Breast epithelium (tissue), 4 donors: ENCODE data around the gene SHROOM2. TPM values are rescaled to one million over a fixed set of nuclear protein-coding genes. Genes with fewer than 3 reads are reported as not detected.

ENCODE experiments used
- DNase-seq, 2 donors: peaks; one replicate each; pipeline ENCODE4 v3.0.0-alpha.2; 2019; ENCODE audit warnings: low spot score in 2 of 2
- H3K27ac ChIP-seq, 2 donors: fragments of 200-600 bp; sonication (generic) in 1 of 2; one replicate each; pipeline ENCODE4 v1.5.1; 2016 to 2019; ENCODE audit warnings: mild to moderate bottlenecking in 1 of 2
- H3K27me3 ChIP-seq, 2 donors: fragments of 200-600 bp; sonication (generic) in 1 of 2; one replicate each; pipeline versions ENCODE4 v1.5.1 to v1.6.0; 2017 to 2019; ENCODE audit warnings: control low read depth in 1 of 2, mild to moderate bottlenecking in 1 of 2
- H3K36me3 ChIP-seq: fragments of 200-600 bp; one replicate; pipeline ENCODE4 v1.5.1; 2019
- H3K4me1 ChIP-seq, 2 donors: fragments of 200-600 bp; sonication (generic); one replicate each; pipeline ENCODE4 v1.5.1; 2016 to 2019; ENCODE audit warnings: control low read depth in 1 of 2
- H3K4me3 ChIP-seq, 3 donors: fragments of 200-600 bp; sonication (generic); 1 replicate in 2 of 3; 2 replicates in 1 of 3; pipeline ENCODE4 v1.5.1; 2016 to 2019; ENCODE audit warnings: mild to moderate bottlenecking in 3 of 3, moderate library complexity in 2 of 3
- H3K9me3 ChIP-seq, 2 donors: fragments of 200-600 bp; sonication (generic) in 1 of 2; one replicate each; pipeline ENCODE4 v1.5.1; 2016 to 2019; ENCODE audit warnings: control low read depth in 1 of 2
- CTCF ChIP-seq, 3 donors: fragments of 450-650 bp; IDR thresholded peaks; one replicate each; pipeline ENCODE4 v1.5.1; 2016 to 2017; ENCODE audit warnings: antibody characterized with exemption in 3 of 3, mild to moderate bottlenecking in 3 of 3, moderate library complexity in 3 of 3
- POLR2A ChIP-seq: fragments of 450-650 bp; IDR thresholded peaks from one replicate; pipeline ENCODE4 v1.6.1; 2016; ENCODE audit warnings: antibody characterized with exemption, mild to moderate bottlenecking, moderate library complexity
- POLR2AphosphoS5 ChIP-seq, 3 donors: sonication (generic); formaldehyde crosslinking; IDR thresholded peaks; one replicate each; pipeline ENCODE4 v1.6.1; 2017; ENCODE audit warnings: antibody characterized with exemption in 3 of 3
- intact Hi-C: fragments of 100-400 bp; cut with DNase I; formaldehyde crosslinking; loops from one replicate; pipeline ENCODE4 v1.15.1; 2023; ENCODE audit warnings: low total_unique reads
- total RNA-seq, 3 donors: library from RNA; depleted of rRNA; stranded (reverse); fragments of >200 nt; gene quantifications; one replicate each; pipeline ENCODE4 v1.1.0, GENCODE V29; 2016

SHROOM2 gene
- total RNA-seq, 3 donors from 2014 or later, result 0.48 to 4.5 (median 3.9) TPM

DNA sequence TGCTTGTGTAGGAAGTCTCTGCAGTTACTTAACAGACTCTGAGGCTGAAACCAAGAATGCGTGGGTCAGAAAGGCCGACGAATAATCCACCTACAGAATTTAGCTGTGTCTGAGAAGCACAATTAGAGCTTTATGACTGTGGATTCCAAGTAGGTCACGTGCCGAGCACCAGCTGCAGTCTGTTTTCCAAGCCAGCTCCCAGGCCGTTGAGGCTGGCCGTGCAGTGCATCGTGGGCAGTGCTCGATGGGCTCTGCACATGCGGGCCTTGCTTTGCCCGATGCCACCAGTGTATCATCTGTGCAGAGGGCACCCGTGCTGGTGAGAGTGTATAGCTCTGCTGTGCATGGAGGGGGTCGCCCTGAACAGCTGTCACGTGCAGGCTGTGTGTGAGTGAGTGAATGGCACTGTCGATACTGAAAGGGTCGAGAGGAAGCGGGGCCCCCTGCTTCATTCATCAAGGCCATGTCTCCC, 113.4 kb downstream of the SHROOM2 start:
- no peak for TF ChIP-seq CTCF (IDR thresholded peaks at IDR 0.05)
- TF ChIP-seq POLR2AphosphoS5 (IDR thresholded peaks at IDR 0.05), result no peak
- TF ChIP-seq POLR2A, result no peak
- intact Hi-C loops, result no loop called here
- Histone ChIP-seq H3K36me3 (no peaks in the 10 kb centered on the region), H3K9me3 (no peaks in the 10 kb centered on the region), H3K27ac (no peak overlapping the region), H3K27me3 (peaks cover 0 to 17% of the 10 kb centered on the region in 2 donors), H3K4me3 (no peak overlapping the region), H3K4me1 (no peaks in the 10 kb centered on the region)
- DNase-seq, result no peak

GRCh38 chrX:9902656-9903055, 116.4 kb downstream of the SHROOM2 start:
- TF ChIP-seq POLR2A (no peak), POLR2AphosphoS5 (IDR thresholded peaks at IDR 0.05) (no peak), CTCF (IDR thresholded peaks at IDR 0.05) (no peak)
- Histone ChIP-seq H3K9me3 (no peaks in the 10 kb centered on the region), H3K36me3 (no peaks in the 10 kb centered on the region), H3K4me3 (no peak overlapping the region), H3K4me1 (no peaks in the 10 kb centered on the region), H3K27ac (no peak overlapping the region), H3K27me3 (peaks cover 0 to 11% of the 10 kb centered on the region in 2 donors)
- intact Hi-C loops, result no loop called here
- DNase-seq, result peak in 1 of 2 donors; percentile 59

GRCh38 chrX:9903146-9903545, 116.9 kb downstream of the SHROOM2 start:
- no peaks in the 10 kb centered on the region for H3K9me3 ChIP-seq
- TF ChIP-seq CTCF (IDR thresholded peaks at IDR 0.05) (no peak), POLR2A (no peak), POLR2AphosphoS5 (IDR thresholded peaks at IDR 0.05) (no peak)
- peaks cover 0 to 11% of the 10 kb centered on the region in 2 donors for H3K27me3 ChIP-seq
- no peak overlapping the region for H3K27ac ChIP-seq
- no peak overlapping the region for H3K4me3 ChIP-seq
- no peaks in the 10 kb centered on the region for H3K36me3 ChIP-seq
- H3K4me1 ChIP-seq, result no peaks in the 10 kb centered on the region
- no peak for DNase-seq
- intact Hi-C loops, result no loop called here

DNA sequence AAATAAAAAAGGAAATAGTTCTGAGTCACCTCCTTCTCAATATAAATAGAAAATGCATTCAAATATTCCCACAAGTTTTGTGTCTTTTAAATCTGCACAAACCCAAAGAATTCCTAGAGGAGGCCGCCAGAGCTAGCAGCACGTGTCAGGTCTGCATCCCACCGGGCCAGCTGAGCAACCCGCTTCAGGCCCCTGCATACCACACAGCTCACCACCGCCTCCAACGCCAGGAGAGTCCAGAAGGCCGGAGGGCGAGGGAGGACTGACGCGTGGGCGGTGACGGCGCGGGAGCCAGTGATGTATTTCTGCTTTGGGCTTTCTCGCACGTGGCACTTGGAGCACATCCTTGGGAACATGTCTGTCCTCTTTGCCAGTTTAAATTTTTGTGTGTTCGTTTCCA, 119.1 kb downstream of the SHROOM2 start:
- Histone ChIP-seq H3K27ac (no peak overlapping the region), H3K9me3 (no peaks in the 10 kb centered on the region), H3K4me1 (no peaks in the 10 kb centered on the region), H3K36me3 (no peaks in the 10 kb centered on the region), H3K4me3 (no peak overlapping the region), H3K27me3 (peaks cover 0 to 14% of the 10 kb centered on the region in 2 donors)
- TF ChIP-seq POLR2A (no peak), POLR2AphosphoS5 (IDR thresholded peaks at IDR 0.05) (no peak), CTCF (IDR thresholded peaks at IDR 0.05) (no peak)
- DNase-seq, result no peak
- intact Hi-C loops, result no loop called here

GRCh38 chrX:9905721-9906120, 119.5 kb downstream of the SHROOM2 start:
- Histone ChIP-seq H3K4me1 (no peaks in the 10 kb centered on the region), H3K27me3 (peaks cover 0 to 15% of the 10 kb centered on the region in 2 donors), H3K4me3 (no peak overlapping the region), H3K9me3 (no peaks in the 10 kb centered on the region), H3K36me3 (no peaks in the 10 kb centered on the region), H3K27ac (no peak overlapping the region)
- DNase-seq, result no peak
- intact Hi-C loops, result no loop called here
- TF ChIP-seq POLR2AphosphoS5 (IDR thresholded peaks at IDR 0.05), result no peak

- no peak overlapping the region for H3K27ac ChIP-seq
- no peak for DNase-seq
- H3K27me3 ChIP-seq, result peaks cover 0 to 8% of the 10 kb centered on the region in 2 donors
- no peaks in the 10 kb centered on the region for H3K36me3 ChIP-seq
- no peak for TF ChIP-seq CTCF (IDR thresholded peaks at IDR 0.05)
- TF ChIP-seq POLR2A, result no peak
- no peak for TF ChIP-seq POLR2AphosphoS5 (IDR thresholded peaks at IDR 0.05)
- H3K9me3 ChIP-seq, result no peaks in the 10 kb centered on the region
- intact Hi-C loops, result no loop called here
- H3K4me3 ChIP-seq, result no peak overlapping the region
- H3K4me1 ChIP-seq, result no peaks in the 10 kb centered on the region
These were observed 120.7 kb downstream of the SHROOM2 start for GRCh38 chrX:9906919-9907318.
